GM13977 (cell line): Measurements from ENCODE around the gene VAPB.
"Not testable (repeated sequence)": the region's sequence is repeated elsewhere in the genome, so short reads cannot be mapped to it uniquely, and the experiment has no call there.

Experiments used
- DNase-seq: peaks from one replicate; pipeline ENCODE4 v3.0.0; 2012; ENCODE audit warnings: low spot score
- in situ Hi-C: fragments of 300-500 bp; cut with MboI; formaldehyde crosslinking; loops from one replicate; pipeline ENCODE4 v1.12.0; 2022; ENCODE audit warnings: low sequenced_read_pairs, low pct_unique_long_range_greater_than_20kb, mixed read lengths, inconsistent platforms; ENCODE audit not compliant: unreplicated experiment
- TF ChIP-seq, protein P1 (sequence below): IDR thresholded peaks from 2 replicates; pipeline ENCODE4 v1.5.1; 2012; ENCODE audit warnings: mild to moderate bottlenecking, control low read depth; ENCODE audit not compliant: insufficient read depth; ENCODE audit errors: extremely low read depth, missing control alignments

The VAPB gene

DNA sequence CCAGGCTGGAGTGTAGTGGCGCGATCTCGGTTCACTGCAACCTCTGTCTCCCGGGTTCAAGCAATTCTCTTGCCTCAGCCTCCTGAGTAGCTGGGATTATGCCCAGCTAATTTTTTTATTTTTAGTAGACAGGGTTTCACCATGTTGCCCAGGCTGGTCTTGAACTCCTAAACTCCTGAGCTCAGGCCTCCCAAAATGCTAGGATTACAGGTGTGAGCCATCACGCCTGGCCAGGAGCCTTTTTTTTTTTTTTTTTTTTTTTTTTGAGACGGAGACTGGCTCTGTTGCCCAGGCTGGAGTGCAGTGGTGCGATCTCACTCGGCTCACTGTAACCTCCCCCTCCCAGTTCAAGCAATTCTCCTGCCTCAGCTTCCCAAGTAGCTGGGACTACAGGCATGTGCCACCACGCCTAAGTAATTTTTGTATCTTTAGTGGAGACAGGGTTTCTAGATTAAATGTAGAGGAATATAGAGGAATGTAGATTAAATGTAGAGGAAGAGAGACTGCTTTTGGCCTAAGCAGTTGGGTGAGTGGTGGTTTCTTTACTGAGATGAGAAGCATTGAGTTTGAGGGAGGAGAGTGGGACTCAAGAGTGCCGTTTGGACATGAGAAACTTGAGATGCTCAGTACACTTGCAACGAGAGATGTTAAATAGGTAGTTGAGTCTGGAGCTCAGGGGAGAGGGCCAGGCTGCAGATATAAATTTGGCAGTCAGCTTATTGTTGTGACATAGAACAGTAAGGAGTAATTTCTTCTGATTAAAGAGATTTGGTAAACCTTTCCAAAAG, 16.7 kb downstream of the VAPB start:
- no peak for DNase-seq
- TF ChIP-seq, protein P1, sequence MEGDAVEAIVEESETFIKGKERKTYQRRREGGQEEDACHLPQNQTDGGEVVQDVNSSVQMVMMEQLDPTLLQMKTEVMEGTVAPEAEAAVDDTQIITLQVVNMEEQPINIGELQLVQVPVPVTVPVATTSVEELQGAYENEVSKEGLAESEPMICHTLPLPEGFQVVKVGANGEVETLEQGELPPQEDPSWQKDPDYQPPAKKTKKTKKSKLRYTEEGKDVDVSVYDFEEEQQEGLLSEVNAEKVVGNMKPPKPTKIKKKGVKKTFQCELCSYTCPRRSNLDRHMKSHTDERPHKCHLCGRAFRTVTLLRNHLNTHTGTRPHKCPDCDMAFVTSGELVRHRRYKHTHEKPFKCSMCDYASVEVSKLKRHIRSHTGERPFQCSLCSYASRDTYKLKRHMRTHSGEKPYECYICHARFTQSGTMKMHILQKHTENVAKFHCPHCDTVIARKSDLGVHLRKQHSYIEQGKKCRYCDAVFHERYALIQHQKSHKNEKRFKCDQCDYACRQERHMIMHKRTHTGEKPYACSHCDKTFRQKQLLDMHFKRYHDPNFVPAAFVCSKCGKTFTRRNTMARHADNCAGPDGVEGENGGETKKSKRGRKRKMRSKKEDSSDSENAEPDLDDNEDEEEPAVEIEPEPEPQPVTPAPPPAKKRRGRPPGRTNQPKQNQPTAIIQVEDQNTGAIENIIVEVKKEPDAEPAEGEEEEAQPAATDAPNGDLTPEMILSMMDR: no peak
- in situ Hi-C loops: no loop called here

DNA sequence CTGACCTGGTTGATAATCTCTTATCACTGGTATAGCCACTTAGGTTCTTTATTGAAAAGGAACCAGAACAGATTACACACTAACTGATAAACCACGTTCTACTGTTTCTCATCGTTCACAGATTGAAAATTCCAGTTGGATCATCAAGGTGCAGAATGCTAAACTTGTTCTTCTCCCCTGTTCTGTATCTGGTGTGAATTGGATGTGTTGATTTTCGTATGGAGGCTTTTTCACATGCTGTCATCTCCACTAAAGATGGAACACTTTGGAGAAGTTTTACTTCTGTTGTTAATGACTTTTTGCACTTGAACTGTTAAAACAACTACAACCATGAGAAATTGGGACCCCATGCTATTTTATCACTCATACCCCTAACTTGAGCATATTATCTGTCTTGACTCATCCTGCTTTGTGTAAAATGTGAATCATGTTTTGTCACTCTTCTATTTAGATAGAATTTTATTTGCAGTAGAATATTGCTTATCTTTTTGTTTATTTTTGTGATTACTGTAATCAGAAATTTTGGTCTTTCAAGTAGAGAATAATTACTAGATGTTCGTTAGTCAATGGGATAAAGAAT, 17.5 kb downstream of the VAPB start:
- TF ChIP-seq, protein P1: no peak
- no peak for DNase-seq
- in situ Hi-C loops: no loop called here

DNA sequence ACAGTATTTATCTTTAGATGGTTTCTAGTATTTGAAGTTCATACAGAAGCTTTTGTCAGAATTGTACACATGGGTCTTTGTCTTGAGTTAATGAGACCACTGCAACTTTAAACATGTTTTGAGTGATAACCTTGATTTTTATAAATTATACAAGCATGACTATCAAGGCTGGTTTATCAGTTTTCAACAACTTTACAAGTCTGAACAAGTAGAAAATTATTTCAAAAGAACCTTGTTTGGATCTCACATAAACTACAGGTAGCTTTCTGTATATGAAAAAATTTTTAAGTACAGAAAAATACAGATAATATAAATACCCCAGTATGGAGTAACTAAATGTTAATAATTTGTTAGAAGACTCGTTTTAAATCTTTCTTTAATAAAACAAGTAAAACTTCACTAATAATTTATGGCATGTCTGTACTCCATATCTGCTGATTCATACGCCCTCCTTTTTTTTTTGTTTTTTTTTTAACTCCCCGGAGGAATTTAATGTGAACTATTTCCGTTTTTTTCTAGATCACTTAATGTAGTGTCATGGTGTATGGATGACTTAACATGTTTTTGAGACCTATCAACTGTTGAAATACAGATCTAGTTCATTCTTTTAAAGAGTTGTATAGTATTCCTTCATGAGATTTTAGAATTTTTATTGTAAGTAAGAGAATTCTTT, 18.3 kb downstream of the VAPB start:
- no peak for DNase-seq
- in situ Hi-C loops: no loop called here
- TF ChIP-seq, protein P1: no peak

DNA sequence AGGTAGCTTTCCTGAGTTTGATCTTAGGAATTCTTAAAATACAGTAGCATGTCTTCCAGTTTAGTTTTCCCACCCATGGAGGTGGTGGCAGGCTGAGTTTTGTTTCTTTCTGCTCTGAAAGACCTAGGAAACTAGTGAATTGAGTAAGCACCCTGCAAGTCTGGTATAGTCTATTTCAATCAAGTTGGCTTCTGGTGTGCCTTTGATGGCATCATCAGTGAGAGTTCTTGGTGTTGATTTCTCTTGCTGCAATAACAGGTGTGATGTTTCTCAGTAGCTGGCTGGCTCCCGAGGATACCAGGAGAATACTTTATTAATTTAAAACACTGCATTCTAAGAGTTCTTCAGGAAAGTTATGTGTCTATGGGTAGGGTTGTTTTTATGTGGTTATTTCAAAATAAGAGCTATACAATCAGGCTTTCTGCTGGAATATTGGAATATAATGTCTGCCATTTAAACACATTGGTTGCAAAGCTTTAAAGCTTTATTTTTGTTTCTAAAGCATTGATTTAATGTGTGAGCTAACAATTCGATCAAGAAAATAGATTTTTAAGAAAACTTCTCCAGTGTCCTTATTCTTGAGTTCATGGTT, 19.0 kb downstream of the VAPB start:
- DNase-seq: peak; percentile 65
- in situ Hi-C loops: no loop called here
- TF ChIP-seq, protein P1: no peak

DNA sequence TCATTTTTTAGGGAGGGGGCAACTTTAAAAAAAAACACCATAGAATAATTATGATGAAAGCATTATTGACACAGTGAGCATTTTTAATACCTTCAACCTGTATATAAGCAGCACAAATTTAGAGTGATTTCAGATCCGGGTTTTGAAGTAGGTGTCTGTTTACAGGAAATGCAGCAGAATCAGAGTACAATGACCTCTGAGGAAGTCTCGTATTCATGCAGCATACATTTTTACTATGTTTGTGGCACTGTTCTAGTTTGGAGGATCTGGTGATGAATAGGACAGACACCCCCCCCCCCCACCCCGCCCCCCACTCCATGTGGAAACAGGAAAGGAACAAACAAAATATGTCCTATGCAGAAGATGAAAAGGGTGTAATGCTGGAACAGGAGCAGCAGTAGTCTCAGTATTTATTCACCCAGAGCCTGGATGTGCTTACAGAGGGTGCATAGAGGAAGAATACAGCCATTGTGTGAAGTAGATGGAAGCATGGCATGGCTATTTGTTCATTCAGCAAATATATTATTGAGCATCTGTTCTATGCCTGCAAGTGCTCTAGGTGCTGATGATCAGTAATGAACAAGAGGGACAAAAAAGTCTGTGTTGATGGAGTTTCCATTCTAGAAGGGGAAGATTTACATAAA, 19.7 kb downstream of the VAPB start:
- peak; percentile 48 for DNase-seq
- in situ Hi-C loops: no loop called here
- TF ChIP-seq, protein P1: no peak

DNA sequence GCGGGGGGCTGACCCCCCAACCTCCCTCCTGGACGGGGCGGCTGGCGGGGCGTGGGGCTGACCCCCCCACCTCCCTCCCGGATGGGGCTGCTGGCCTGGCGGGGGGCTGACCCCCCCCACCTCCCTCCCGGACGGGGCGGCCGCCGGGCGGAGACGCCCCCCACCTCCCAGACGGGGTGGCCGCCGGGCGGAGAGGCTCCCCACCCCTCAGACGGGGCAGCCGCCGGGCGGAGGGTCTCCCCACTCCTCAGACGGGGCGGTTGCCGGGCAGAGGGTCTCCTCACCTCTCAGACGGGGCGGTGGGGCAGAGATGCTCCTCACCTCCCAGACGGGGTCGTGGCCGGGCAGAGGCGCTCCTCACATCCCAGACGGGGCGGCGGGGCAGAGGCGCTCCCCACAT, 25.2 kb downstream of the VAPB start:
- in situ Hi-C loops: not testable (repeated sequence)

DNA sequence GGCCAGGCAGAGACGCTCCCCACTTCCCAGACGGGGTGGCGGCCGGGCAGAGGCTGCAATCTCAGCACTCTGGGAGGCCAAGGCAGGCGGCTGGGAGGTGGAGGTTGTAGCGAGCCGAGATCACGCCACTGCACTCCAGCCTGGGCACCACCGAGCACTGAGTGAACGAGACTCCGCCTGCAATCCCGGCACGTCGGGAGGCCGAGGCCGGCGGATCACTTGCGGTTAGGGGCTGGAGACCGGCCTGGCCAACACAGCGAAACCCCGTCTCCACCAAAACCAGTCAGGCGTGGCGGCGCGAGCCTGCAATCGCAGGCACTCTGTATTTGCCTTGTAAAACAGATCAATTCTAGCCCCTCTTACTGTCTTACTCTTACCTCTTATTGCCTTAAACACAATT, 25.8 kb downstream of the VAPB start:
- in situ Hi-C loops, DNase-seq: not testable (repeated sequence)

More for the DNA sequence above, 25.2 kb downstream of the VAPB start:
- DNase-seq: not testable (repeated sequence)
